Pons (tissue), 1 donor: ENCODE measurements around the gene ADAM30.
"Not testable (repeated sequence)": the region's sequence is repeated elsewhere in the genome, so short reads cannot be mapped to it uniquely, and the experiment has no call there.

ENCODE experiments used
- DNase-seq: peaks from one replicate; pipeline ENCODE4 v3.0.0-alpha.2; 2016; ENCODE audit warnings: low spot score

ADAM30 gene

DNA sequence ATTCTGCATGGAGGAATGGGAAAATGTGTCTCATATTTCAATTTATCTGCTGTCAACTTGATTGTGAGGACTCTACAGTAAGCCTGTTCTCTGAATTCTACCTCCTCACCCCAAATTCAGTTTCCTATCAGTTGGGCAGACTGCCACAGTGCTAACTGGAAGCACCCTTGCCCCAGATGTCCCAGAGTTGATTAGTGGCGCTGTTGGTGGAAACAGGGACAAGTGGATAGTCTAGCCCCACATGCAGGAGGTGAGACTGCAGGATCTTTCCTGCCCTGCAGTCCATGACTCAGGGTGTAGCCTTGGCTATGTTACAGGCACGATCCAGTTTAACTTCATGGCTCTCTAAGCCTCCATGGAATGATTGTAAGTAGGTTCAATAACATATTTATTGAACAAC lies 22.1 kb downstream of the ADAM30 start:
- no peak for DNase-seq

DNA sequence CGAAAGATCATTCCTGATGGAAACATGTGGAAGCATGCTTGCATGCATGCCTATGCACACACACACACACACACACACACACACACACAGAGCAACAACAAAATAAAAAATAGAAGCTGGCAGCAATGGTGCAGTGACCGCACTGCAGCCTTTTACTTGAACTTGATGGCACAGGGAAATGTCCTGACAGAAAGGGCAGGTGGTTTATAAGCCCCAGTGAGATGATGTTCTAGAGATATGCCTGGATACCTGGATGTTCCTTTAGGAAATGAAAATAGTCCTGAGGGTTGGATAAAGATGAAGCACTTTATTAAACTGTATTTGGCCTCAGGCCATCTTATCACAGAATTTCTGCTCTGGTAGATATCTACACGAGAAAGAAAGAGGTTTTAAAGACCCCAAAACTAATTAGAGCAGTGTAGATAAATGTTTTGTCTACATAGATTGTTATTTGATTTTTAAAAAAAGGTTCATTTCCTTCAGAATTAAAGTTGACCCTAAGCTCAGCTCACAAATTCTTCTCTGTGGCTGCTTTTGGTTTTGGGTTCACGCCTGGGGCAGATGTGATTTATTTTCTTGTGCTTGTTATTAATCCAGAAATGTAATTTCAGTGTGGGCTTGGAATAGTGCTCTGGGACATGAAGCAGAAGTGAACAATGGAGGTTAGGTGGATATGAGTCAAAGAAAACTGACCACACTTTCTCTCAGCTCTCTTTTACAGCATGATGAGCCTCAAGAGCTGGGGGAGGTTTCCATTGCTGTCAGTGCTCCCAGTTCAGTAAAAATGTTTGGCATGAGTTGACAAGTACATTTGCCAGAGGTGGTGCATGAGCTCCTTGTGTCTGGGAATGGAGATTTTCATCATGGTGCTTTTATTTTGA lies 22.9 kb downstream of the ADAM30 start:
- no peak for DNase-seq

DNA sequence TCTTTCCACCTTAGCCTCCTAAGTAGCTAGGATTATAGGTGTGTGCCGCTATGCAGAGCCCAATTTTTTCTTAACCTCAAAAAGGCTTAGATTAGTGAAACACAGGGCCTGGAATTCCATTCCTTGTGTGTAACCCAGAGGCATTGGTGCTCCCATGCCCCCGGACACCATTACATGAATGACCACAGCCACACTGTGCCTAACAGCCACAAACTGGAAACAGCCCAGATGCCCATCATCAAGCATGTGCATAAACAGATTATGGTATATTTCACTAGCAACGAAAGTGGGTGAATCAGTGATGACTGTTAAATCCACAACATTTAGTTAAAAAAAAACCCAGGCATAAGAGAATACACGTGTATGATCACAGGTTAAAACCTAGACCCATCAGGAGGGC lies 24.4 kb downstream of the ADAM30 start:
- DNase-seq, result no peak

DNA sequence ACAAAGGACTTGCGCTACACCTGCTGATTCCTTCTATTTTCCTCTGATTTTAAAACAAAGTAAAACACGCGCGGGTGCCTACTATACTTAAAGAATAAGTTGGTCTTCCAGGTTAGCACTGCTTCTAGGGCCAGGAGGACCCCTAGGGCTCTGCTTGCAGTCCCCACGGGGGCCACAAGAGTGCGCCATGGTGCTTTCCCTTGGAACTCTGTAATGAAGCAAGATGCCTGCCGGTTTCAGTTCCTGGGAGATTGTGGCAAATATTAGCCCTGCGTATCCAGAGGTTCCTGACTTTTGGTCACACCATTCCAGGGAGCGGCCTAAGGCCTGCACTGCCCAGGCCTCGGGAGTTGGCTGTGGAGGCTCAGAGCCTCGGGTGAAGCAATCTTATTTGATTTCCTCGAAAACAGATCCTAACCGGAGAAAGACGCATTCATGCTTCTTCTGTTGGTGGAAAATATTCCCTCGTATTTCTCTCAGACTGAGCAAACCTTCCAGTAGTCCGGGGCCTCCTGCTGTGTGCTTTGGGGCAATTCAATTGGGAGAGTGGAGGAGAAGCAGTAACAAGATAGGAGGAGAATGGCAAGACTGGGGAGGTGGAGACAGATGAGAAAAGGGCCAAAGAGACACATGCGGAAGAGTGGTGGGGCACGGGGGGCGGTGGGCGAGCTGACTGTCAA lies 25.3 kb downstream of the ADAM30 start:
- DNase-seq, result peak; percentile 67

DNA sequence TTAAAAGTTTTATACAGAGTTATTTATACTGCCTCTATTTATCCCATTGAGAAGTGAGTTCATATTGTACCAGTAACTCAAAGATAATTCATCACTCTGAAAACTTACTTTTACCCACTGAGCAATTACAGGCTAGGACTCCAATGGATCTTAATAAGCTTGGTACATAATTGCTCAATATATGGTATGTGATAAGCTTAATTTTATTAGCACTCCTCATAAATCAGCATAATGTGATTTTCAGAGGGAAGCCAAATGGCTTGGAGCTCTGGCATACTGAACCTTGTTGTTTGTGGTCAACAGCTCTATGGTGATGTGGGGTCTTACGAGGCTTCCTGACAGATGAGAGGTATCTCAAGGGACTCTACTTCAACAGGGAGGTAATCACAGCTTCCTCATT lies 26.3 kb downstream of the ADAM30 start:
- no peak for DNase-seq

DNA sequence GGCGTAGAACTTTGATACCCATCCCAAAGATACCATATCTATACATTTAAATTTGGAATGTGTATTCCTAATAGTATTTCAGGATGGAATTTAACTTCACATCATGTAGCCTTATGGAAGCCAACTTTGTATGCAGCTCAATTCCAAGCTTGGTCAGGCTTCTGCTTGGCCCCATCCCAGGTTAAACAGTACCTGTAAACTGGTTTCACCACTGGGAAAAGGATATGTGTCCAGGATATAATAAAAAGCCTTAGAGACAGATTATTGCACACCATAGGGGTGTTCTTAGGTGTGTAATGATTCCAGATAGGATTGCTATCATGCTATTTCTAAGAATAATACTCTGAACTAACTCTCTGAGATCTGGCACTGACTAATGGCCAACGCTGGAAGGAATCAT lies 28.1 kb downstream of the ADAM30 start:
- DNase-seq, result no peak

DNA sequence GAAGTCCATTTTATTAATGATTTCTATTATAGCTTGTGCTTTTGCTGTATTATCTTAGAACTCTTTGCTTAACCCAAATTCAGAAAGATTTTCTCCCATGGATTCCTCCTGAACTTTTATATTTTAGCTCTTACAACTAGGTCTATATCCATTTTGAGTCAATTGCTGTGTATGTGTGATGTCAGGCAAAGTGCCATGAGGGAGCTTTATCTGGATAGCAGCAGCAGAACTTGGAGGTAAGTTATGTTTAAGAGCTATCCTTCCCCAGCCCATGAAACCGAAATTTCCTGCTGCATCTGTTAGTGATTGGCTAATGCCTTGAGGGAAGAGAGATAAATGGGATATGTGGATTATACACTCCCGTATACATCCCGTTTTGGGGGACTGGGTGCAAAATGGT lies 29.9 kb downstream of the ADAM30 start:
- DNase-seq, result no peak

DNA sequence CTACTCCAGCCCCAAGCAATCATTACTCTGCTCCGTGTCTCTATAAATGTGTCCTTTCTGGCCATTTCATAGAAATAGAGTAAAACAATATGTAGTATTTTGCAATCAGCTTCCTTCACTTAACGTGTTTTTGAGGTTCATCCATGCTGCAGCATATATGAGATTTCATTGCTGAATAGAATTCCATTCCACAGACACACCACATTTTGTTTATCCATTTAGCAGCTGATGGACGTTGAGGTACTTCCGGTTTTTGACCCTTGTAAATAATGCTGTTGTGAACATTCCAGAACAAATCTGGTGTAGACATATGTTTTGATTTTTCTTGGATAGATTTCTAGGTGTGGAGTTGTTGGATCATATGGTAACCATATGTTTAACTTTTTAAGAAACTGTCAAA lies 30.7 kb downstream of the ADAM30 start:
- DNase-seq, result no peak

DNA sequence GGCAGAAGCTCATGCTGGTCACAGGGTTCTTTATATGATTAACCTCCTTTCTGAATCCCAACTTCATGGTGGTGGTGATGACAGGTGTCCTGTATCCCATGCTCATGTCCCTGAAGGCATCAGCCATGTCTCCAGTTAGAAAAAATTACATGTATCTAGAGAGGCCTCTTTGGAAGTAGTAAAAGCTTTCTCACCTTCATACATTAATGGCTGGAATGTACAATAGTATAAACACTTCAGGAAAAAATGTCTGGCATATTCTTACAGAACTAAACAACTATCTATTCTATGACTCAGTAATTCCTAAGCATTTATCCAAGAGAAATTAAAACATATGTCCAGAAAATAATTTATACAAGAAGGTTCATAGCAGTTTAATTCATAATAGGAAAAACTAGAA lies 34.0 kb downstream of the ADAM30 start:
- no peak for DNase-seq

DNA sequence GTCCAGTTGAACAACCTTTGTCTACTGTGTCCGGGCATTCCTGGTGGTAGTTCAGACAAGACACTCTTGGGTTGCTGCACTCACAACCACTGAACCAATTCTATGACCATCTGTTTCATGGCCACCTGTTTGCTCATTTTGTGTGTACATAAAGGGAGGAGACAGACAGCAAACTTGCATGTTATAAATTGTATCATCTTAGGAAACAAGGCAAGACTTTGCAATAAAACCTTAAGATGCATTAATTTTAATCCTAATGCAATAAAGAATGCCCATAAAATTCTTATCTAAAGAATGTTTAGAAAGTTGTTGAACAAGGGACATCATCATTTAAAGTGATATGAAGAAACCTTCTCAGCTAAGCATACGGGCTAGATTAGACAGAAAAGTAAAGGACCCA lies 34.8 kb downstream of the ADAM30 start:
- no peak for DNase-seq

DNA sequence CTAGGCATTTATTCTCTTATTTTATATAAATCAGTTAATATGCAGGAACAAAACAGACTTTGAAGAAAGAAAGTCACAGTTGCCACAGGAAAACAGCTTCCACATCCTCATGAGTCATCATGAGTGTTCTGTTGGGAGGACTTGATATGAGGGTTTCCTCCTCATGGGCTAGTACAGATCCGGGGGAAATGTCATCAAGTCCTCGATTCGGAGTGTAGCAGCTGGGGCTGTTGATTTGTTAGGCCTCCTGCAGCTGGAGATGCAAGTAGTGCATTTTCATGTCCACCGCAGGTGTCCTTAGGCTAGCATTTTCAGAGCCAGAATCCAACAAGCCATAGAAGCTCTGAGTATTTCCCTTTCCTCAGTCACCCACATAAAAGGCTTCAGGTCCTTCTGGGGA lies 36.7 kb downstream of the ADAM30 start:
- no peak for DNase-seq

DNA sequence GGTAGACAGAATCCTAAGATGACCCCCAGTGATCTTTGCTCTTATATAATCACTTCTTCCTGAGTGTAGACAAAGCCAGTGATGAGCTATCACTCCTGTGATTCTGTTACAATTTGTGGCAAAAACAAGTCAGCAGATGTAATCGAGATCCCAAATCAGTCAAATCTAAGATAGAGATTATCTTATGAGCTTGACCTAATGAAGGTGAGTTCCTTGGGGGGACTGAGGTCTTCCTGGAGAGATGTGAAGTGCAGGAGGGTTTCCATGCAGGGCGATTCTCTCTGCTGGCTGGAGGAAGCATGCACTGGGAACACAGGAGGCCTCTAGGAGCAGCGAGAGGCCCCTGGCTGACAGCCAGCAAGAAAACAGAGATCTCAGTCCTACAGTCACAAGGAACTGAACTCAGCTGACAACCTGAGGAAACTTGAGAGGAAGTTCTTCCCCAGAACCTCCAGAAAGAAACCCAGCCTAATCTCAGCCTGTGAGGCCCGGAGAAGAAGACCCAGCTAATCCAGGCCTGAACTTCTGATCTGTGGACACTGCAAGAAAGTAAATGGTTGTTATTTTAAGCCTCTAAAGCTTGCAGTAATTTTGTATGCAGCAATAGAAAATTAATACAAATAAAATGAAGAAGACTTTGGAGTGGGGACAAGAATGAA lies 37.6 kb downstream of the ADAM30 start:
- DNase-seq, result not testable (repeated sequence)

DNA sequence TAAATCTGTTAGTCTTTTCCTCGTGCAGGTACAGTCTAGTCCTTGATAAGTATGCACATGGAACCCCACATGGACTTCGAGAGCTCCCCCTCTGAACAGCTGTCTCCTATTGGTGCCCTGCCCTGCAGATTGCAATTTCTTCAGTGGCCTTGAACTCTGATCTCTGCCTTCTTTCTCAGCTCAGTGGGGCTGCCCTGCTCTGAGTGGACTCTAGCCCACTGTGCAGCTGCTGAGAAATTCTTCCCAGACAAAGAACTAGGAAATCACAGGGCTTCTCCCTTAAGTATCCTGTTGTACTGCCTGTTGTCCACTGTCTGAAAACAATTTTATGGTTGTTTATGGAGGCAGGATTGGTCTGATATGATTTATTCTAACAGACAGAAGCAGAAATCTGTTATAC lies 38.2 kb downstream of the ADAM30 start:
- no peak for DNase-seq

DNA sequence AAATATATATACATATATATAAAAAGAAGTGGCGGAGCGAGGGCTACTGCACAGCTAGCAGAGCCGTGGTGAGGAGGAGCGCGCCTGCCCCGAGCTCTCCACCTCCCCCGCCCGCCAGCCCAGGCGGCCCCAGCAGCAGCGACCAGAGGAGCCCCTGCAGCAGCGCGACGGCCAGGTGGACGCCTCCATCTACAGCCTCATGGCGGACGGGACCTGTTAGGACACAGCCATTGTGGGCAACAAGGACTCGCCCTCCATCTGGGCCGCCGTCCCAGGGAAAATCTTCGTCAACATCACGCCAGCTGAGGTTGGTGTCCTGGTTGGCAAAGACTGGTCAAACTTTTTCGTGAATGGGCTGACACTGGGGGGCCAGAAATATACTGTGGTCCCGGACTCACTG lies 43.2 kb downstream of the ADAM30 start:
- DNase-seq, result no peak

DNA sequence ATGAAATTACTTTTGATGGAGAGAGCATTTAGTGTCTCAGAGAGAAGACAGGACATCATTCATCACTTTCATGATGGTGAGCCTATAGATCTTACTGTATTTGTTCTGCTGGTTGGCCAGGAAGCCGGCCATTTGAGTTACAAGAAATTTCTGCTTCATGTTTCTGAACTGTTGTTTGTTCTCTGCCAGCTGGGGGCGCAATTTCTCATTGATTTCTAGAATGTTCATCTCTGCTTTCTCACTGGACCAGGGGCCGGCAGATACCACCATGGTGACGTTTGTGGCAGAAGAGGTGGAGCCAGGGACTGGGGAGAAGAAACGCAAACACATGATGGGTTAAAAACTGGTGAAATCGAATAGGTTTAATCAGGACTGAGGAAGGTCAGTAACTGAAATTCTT lies 52.1 kb downstream of the ADAM30 start:
- DNase-seq, result not testable (repeated sequence)
